GM20000 (cell line): Measurements from ENCODE around the gene MPV17.
"Not testable (repeated sequence)": the region's sequence is repeated elsewhere in the genome, so short reads cannot be mapped to it uniquely, and the experiment has no call there.

Experiments used
- DNase-seq: peaks from one replicate; pipeline ENCODE4 v3.0.0; 2012; ENCODE audit warnings: low spot score
- TF ChIP-seq, protein P1 (sequence below): IDR thresholded peaks from 2 replicates; pipeline ENCODE4 v1.5.1; 2012; ENCODE audit warnings: mild to moderate bottlenecking, control low read depth; ENCODE audit errors: extremely low read depth, missing control alignments

Gene MPV17

DNA sequence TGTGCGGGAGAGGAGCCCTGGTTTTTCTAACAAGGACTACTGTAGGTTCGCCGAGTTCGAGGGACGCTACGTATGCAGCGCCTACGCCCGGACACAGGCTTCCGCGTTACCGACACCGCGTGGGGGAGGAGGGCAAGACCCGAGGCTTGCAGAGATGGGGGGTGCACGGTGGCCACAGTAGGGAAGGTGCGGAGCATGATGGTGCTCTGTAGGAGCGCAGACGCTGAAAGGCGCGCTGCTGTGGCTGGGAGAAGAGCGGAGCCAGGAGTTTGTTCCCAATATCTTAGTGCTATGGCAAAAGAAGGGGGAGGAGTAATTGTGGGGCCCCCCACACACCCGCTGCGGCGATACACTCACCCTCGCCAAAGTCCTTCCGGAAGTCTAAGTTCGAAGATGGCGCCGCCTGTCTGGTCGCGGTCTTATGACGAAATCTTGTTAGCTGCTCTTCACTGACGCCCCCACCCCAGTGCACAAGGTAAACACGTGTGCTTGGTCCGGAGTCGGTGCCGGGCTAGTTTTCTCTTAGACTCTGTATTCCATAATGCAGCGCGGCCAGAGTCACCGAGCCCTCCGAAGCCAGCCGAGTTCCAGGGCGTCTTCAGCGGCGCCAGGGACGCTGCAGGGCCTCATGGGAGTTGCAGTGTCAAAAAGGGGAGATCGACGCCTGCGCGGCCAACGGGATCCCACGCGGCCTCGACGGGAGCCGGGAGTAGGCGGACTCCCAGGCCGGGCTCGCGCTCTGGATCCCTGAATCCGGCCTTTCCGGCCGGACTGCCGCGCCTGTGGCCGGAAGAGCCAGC lies 33.7 kb upstream of the MPV17 start, which contains the start of gene GTF3C2:
Gene GTF3C2, minus strand, starts transcription at position 383 of the 800 bp plus-strand sequence. CDS start 13,210 bp downstream, outside the sequence.
- TF ChIP-seq, protein P1, sequence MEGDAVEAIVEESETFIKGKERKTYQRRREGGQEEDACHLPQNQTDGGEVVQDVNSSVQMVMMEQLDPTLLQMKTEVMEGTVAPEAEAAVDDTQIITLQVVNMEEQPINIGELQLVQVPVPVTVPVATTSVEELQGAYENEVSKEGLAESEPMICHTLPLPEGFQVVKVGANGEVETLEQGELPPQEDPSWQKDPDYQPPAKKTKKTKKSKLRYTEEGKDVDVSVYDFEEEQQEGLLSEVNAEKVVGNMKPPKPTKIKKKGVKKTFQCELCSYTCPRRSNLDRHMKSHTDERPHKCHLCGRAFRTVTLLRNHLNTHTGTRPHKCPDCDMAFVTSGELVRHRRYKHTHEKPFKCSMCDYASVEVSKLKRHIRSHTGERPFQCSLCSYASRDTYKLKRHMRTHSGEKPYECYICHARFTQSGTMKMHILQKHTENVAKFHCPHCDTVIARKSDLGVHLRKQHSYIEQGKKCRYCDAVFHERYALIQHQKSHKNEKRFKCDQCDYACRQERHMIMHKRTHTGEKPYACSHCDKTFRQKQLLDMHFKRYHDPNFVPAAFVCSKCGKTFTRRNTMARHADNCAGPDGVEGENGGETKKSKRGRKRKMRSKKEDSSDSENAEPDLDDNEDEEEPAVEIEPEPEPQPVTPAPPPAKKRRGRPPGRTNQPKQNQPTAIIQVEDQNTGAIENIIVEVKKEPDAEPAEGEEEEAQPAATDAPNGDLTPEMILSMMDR: no peak
- DNase-seq: peak; percentile 90

DNA sequence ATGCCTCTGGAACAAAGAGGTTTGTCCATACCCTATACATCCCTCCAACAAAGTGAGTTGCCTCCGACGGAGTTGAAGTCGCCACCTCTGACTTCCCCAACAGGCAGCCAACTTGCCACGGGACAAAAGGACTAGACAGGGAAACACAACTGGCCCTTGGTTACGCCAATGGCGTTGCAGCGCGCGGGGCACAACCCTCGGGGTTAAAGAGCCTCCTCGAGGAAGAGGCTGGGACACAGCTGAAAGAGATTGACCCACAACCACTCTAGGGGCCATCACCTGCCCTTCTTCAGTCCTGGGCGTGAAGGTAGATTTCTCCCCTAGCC lies 33.1 kb upstream of the MPV17 start:
- TF ChIP-seq, protein P1: no peak
- no peak for DNase-seq

DNA sequence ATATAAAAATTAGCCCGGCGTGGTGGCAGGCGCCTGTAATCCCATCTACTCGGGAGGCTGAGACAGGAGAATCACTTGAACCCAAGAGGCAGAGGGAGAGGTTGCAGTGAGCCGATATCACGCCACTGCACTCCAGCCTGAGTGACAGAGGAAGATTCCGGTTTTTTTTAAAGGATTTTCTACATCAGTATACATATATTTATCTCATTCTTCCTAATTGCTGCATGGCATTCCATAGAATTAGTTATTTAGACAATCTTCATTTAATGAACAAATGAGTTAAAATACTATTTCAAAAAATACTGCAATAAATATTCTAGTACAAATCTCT lies 31.7 kb upstream of the MPV17 start:
- DNase-seq: no peak
- TF ChIP-seq, protein P1: no peak

DNA sequence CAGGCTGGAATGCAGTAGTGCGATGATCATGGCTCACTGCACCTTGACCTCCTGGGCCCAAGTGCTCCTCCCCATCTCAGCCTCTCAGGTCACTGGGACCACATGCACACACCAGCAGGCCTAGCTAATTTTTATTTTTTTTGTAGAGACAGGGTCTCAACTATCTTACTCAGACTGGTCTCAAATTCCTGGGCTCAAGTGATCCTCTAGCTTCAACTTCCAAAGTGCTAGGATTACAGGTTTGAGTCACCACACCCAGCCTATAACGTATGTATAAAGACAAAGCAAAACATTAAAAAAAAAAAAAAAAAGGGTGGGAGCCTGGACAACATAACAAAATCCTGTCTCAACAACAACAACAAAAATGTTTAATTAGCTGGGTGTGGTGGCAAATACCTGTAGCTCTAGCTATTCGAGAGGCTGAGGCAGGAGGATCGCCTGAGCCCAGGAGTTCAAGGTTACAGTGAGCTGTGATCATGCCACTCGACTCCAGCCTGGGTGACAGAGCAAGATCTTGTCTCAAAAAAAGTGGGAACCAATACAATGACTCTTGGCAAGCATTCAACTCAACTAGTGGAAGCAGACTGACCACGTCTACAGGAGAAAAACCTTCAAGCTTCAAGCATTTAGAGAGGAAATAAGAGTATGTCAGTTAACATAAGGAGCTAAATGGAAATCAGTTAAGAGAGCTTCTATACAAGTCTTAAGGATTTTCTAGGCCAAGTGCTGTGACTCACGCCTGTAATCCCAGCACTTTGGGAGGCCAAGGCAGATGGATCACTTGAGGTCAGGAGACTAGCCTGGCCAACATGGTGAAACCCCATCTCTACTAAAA lies 31.1 kb upstream of the MPV17 start:
- DNase-seq: no peak
- TF ChIP-seq, protein P1: no peak

DNA sequence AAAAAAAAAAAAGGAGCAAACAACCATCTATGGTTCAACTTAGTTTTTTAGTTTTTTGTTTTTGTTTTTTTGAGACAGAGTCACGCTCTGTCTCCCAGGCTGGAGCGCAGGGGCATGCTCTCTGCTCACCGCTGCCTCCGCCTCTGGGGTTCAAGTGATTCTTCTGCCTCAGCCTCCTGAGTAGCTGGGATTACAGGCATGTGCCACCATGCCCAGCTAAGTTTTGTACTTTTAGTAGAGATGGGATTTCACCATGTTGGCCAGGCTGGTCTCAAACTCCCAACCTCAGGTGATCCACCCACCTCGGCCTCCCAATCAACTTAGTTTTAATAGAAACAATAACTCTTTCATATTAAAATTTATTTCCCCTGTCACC lies 30.5 kb upstream of the MPV17 start:
- DNase-seq: not testable (repeated sequence)

DNA sequence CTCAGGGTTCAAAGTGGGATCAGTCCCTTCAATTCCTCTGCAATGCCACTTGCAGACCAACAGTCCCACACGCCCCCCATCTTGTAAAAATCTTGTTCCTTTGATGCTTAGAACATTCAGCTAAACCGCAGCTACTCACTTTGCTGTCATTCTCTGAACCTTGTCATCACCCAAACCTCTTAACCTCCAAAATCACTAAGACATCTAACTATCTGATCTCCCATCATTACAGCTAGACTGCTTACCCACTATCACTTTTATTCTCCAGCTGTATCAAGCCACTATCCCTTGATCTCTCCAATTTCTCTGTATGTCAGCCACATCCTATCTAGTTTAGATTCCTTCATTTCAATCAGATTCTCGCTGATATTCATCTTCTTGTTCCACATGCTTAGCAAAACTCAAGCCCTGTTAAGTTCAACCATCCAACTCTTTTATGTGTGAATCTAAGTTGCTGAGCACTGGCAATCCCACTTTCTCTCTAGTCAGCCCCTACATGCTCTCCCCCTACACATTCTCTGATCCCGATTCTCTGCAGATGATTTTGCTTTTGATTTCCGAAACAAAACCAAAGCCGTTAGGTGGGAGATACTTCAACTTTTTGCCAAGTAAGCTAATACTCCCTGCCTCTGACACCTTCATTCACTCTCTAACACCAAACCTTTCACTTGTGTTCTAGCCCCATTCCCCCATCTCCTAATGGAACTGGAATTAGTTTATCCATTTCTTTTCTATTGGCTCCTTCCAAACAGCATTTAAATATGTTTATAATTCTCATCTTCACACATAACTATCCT lies 29.1 kb upstream of the MPV17 start:
- no peak for DNase-seq

DNA sequence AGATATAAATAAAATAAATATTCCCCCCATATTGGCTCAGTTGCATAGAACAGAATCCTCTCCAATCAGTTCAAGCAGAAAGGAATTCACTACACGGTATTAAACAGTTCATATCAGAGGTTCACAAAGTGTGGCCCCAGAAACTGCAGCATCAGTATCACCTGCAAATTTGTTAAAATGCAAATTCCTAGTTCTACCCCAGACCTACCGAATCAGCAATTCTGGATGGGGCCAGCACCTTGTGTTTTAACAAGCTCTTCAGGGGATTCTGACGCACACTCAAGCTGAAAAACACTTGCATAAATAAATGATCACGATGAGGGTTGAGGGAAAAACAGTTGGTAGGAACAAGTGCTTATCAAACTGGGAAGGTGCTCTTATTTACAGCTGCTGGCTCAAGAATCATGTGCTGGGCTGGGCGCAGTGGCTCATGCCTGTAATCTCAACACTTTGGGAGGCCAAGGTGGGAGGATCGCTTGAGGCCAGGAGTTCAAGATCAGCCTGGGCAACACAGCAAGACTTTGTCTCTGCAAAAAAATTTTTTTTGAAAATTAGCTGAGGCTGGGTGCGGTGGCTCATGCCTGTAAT lies 27.3 kb upstream of the MPV17 start:
- no peak for DNase-seq
- TF ChIP-seq, protein P1: no peak

More for the DNA sequence above, 29.1 kb upstream of the MPV17 start:
- TF ChIP-seq, protein P1: no peak
